Measurements from ENCODE around the gene SPARC.

DNA sequence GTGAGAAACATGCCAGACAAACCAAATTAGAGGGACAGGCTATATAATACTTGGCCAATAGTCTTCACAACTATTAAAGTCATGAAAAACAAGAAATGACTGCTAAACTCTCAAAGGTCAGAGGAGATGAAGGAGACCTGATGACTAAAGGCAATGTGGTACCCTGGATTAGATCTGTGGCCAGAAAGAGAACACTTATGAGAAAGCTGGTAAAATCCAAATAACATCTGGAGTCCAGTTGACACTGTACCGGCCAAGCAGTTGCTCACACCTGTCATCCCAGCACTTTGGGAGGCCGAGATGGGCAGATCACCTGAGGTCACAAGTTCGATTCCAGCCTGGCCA is 47.3 kb upstream of the SPARC start:
- TF ChIP-seq, protein P1, sequence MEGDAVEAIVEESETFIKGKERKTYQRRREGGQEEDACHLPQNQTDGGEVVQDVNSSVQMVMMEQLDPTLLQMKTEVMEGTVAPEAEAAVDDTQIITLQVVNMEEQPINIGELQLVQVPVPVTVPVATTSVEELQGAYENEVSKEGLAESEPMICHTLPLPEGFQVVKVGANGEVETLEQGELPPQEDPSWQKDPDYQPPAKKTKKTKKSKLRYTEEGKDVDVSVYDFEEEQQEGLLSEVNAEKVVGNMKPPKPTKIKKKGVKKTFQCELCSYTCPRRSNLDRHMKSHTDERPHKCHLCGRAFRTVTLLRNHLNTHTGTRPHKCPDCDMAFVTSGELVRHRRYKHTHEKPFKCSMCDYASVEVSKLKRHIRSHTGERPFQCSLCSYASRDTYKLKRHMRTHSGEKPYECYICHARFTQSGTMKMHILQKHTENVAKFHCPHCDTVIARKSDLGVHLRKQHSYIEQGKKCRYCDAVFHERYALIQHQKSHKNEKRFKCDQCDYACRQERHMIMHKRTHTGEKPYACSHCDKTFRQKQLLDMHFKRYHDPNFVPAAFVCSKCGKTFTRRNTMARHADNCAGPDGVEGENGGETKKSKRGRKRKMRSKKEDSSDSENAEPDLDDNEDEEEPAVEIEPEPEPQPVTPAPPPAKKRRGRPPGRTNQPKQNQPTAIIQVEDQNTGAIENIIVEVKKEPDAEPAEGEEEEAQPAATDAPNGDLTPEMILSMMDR (IDR thresholded peaks at IDR 0.05): no peak
- no peak for TF ChIP-seq POLR2A (IDR thresholded peaks at IDR 0.05)

All from body of pancreas (tissue), 4 donors.